Hematopoietic multipotent progenitor cell treated with erythropoietin and hydrocortisone succinate and interleukin-3 and kit ligand, for 15 days (in vitro differentiated cells): ENCODE results near the gene LAMB1.
"Not testable (repeated sequence)": the region's sequence is repeated elsewhere in the genome, so short reads cannot be mapped to it uniquely, and the experiment has no call there.

ENCODE experiments used
- DNase-seq: peaks from one replicate; pipeline ENCODE4 v3.0.0-alpha.2; 2015; ENCODE audit warnings: low spot score

The LAMB1 gene

GRCh38 chr7:107971613-107972012 is 31.3 kb downstream of the LAMB1 start:
- no peak for DNase-seq

- no peak for DNase-seq
These were observed 31.9 kb downstream of the LAMB1 start for GRCh38 chr7:107971100-107971499.

GRCh38 chr7:107969856-107970255 is 33.1 kb downstream of the LAMB1 start:
- no peak for DNase-seq

GRCh38 chr7:107968449-107968848 is 34.5 kb downstream of the LAMB1 start:
- DNase-seq, result no peak

GRCh38 chr7:107967420-107967819 is 35.5 kb downstream of the LAMB1 start:
- DNase-seq, result no peak

- no peak for DNase-seq
These were observed 36.2 kb downstream of the LAMB1 start for GRCh38 chr7:107966711-107967110.

GRCh38 chr7:107964510-107964909 is 38.5 kb downstream of the LAMB1 start:
- no peak for DNase-seq

- no peak for DNase-seq
These were observed 40.1 kb downstream of the LAMB1 start for GRCh38 chr7:107962817-107963216.

GRCh38 chr7:107961405-107961804 is 41.6 kb downstream of the LAMB1 start:
- no peak for DNase-seq

GRCh38 chr7:107960272-107960671 is 42.7 kb downstream of the LAMB1 start:
- DNase-seq, result no peak

- DNase-seq, result no peak
These were observed 43.4 kb downstream of the LAMB1 start for GRCh38 chr7:107959527-107959898.

GRCh38 chr7:107958764-107959526 is 44.0 kb downstream of the LAMB1 start:
- DNase-seq, result no peak

GRCh38 chr7:107957436-107957835 is 45.5 kb downstream of the LAMB1 start:
- no peak for DNase-seq

- DNase-seq, result not testable (repeated sequence)
These were observed 46.0 kb downstream of the LAMB1 start for GRCh38 chr7:107956950-107957349.

- no peak for DNase-seq
These were observed 47.6 kb downstream of the LAMB1 start for GRCh38 chr7:107955394-107955793.

GRCh38 chr7:107953924-107954303 is 49.0 kb downstream of the LAMB1 start:
- no peak for DNase-seq

GRCh38 chr7:107953265-107953923 is 49.6 kb downstream of the LAMB1 start:
- no peak for DNase-seq

GRCh38 chr7:107951896-107952295 is 51.1 kb downstream of the LAMB1 start:
- DNase-seq, result no peak

- DNase-seq, result no peak
These were observed 51.7 kb downstream of the LAMB1 start for GRCh38 chr7:107951172-107951787.

GRCh38 chr7:107949443-107949935 is 53.5 kb downstream of the LAMB1 start:
- no peak for DNase-seq

GRCh38 chr7:107948645-107949442 is 54.1 kb downstream of the LAMB1 start:
- no peak for DNase-seq

GRCh38 chr7:107946881-107947280 is 56.1 kb downstream of the LAMB1 start:
- DNase-seq, result no peak
